ENCODE data around the gene HTR7. TPM values are rescaled to one million over a fixed set of nuclear protein-coding genes. Genes with fewer than 3 reads are reported as not detected.

HTR7 gene
- total and polyA plus RNA-seq, 9 of the 15 experiments (the other 6 are each of a cell fraction or from before 2014, with no cell fraction given), result 0.07 to 0.33 (median 0.18) TPM

GRCh38 chr10:90784771-90785170, 73.1 kb downstream of the HTR7 start (continued):
- TF ChIP-seq CHD7 (IDR thresholded peaks at IDR 0.05; ENCODE audit: low read depth, low read length), result no peak
- no peak for TF ChIP-seq CHD1 (IDR thresholded peaks at IDR 0.05; ENCODE audit: low read length)
- no peak for TF ChIP-seq NFIC (IDR thresholded peaks at IDR 0.05)
- TF ChIP-seq RBM22 (IDR thresholded peaks at IDR 0.05; ENCODE audit: low read depth, low read length, poor library complexity, severe bottlenecking), result no peak
- no peak for TF ChIP-seq C11orf30 (IDR thresholded peaks at IDR 0.05; ENCODE audit: low read depth)
- TF ChIP-seq KHSRP (IDR thresholded peaks at IDR 0.05), result no peak
- no peak for TF ChIP-seq SRF (CRISPR knock-in tag; IDR thresholded peaks at IDR 0.05)
- TF ChIP-seq FOXM1 (IDR thresholded peaks at IDR 0.05; ENCODE audit: low read depth), result no peak
- TF ChIP-seq FOXM1 (CRISPR knock-in tag; IDR thresholded peaks at IDR 0.05; ENCODE audit: low read depth), result no peak
- TF ChIP-seq ZEB2 (IDR thresholded peaks at IDR 0.05), result no peak

Data from K562 (cell line).